RPMI8226 (cell line): Measurements from ENCODE around the gene NPAS3.

Source experiments
- DNase-seq: peaks from one replicate; pipeline ENCODE4 v3.0.0-alpha.2; 2015

Gene NPAS3

GRCh38 chr14:33488582-33488981 is 549.9 kb downstream of the NPAS3 start:
- no peak for DNase-seq

- no peak for DNase-seq
Observed at GRCh38 chr14:33490555-33490954, 551.9 kb downstream of the NPAS3 start.

- no peak for DNase-seq
Observed at GRCh38 chr14:33491112-33491511, 552.4 kb downstream of the NPAS3 start.

GRCh38 chr14:33492491-33492890 is 553.8 kb downstream of the NPAS3 start:
- DNase-seq, result no peak

- DNase-seq, result no peak
Observed at GRCh38 chr14:33493266-33493665, 554.6 kb downstream of the NPAS3 start.

GRCh38 chr14:33493990-33494389 is 555.3 kb downstream of the NPAS3 start:
- DNase-seq, result no peak

- no peak for DNase-seq
Observed at GRCh38 chr14:33499687-33500086, 561.0 kb downstream of the NPAS3 start.

- DNase-seq, result no peak
Observed at GRCh38 chr14:33504246-33505099, 565.8 kb downstream of the NPAS3 start.

- no peak for DNase-seq
Observed at GRCh38 chr14:33505266-33505962, 566.7 kb downstream of the NPAS3 start.

GRCh38 chr14:33505963-33506329 is 567.3 kb downstream of the NPAS3 start:
- no peak for DNase-seq

GRCh38 chr14:33508126-33509062 is 569.7 kb downstream of the NPAS3 start:
- DNase-seq, result no peak

- no peak for DNase-seq
Observed at GRCh38 chr14:33509454-33509853, 570.8 kb downstream of the NPAS3 start.

- no peak for DNase-seq
Observed at GRCh38 chr14:33510063-33510481, 571.4 kb downstream of the NPAS3 start.

- DNase-seq, result no peak
Observed at GRCh38 chr14:33510991-33511390, 572.3 kb downstream of the NPAS3 start.

GRCh38 chr14:33511851-33512640 is 573.4 kb downstream of the NPAS3 start:
- DNase-seq, result no peak

GRCh38 chr14:33515441-33515840 is 576.8 kb downstream of the NPAS3 start:
- no peak for DNase-seq

- no peak for DNase-seq
Observed at GRCh38 chr14:33515899-33516298, 577.2 kb downstream of the NPAS3 start.

- DNase-seq, result no peak
Observed at GRCh38 chr14:33516898-33517436, 578.3 kb downstream of the NPAS3 start.

- no peak for DNase-seq
Observed at GRCh38 chr14:33521192-33521591, 582.5 kb downstream of the NPAS3 start.

- DNase-seq, result no peak
Observed at GRCh38 chr14:33524244-33524643, 585.6 kb downstream of the NPAS3 start.

- DNase-seq, result no peak
Observed at GRCh38 chr14:33525626-33526025, 586.9 kb downstream of the NPAS3 start.

- no peak for DNase-seq
Observed at GRCh38 chr14:33527023-33527634, 588.5 kb downstream of the NPAS3 start.
